H9 (cell line): ENCODE data around the gene ALG2. TPM values are rescaled to one million over a fixed set of nuclear protein-coding genes. Genes with fewer than 3 reads are reported as not detected.

Experiments
- DNase-seq: peaks from one replicate; pipeline ENCODE4 v3.0.0-alpha.2; 2017
- H2AFZ ChIP-seq: one replicate; pipeline ENCODE4 v1.6.1; 2013; ENCODE audit warnings: mild to moderate bottlenecking, low read length, control low read depth, moderate library complexity
- H2AK5ac ChIP-seq: 2 replicates; pipeline ENCODE4 v1.6.1; 2013; ENCODE audit warnings: low read length, control low read depth, mixed read lengths; ENCODE audit not compliant: insufficient read length
- H2BK120ac ChIP-seq: one replicate; pipeline ENCODE4 v1.6.1; 2013; ENCODE audit warnings: low read depth, mild to moderate bottlenecking, low read length, control low read depth, inconsistent platforms; ENCODE audit not compliant: poor library complexity, severe bottlenecking
- H2BK12ac ChIP-seq: 2 replicates; pipeline ENCODE4 v1.6.1; 2013; ENCODE audit warnings: low read length, control low read depth, mixed read lengths, low read depth; ENCODE audit not compliant: insufficient read length
- H2BK15ac ChIP-seq: 2 replicates; pipeline ENCODE4 v1.6.1; 2013; ENCODE audit warnings: low read depth, low read length, control low read depth
- H2BK20ac ChIP-seq: one replicate; pipeline ENCODE4 v1.6.1; 2013; ENCODE audit warnings: low read depth, mild to moderate bottlenecking, low read length, control low read depth, inconsistent platforms; ENCODE audit not compliant: poor library complexity, severe bottlenecking
- H2BK5ac ChIP-seq: 2 replicates; pipeline ENCODE4 v1.6.1; 2013; ENCODE audit warnings: low read length, control low read depth, mixed read lengths; ENCODE audit not compliant: insufficient read length
- H3K14ac ChIP-seq: 2 replicates; pipeline ENCODE4 v1.6.1; 2013; ENCODE audit warnings: low read length, control low read depth; ENCODE audit not compliant: insufficient read depth
- H3K18ac ChIP-seq: 2 replicates; pipeline ENCODE4 v1.6.1; 2013; ENCODE audit warnings: low read depth, mild to moderate bottlenecking, mixed read lengths, low read length, control low read depth; ENCODE audit not compliant: insufficient read length
- H3K23ac ChIP-seq: 2 replicates; pipeline ENCODE4 v1.6.1; 2013; ENCODE audit warnings: low read length, control low read depth, mixed read lengths, low read depth; ENCODE audit not compliant: insufficient read length
- H3K23me2 ChIP-seq: 2 replicates; pipeline ENCODE4 v1.6.1; 2013; ENCODE audit warnings: low read depth, mild to moderate bottlenecking, mixed read lengths, low read length, control low read depth; ENCODE audit not compliant: insufficient read length, poor library complexity, severe bottlenecking
- H3K27ac ChIP-seq: 2 replicates; pipeline ENCODE4 v1.5.1; 2013; ENCODE audit warnings: low read length, control low read depth, mixed read lengths, low read depth; ENCODE audit not compliant: insufficient read length
- H3K27me3 ChIP-seq: 2 replicates; pipeline ENCODE4 v1.6.1; 2013; ENCODE audit warnings: low read length, control low read depth, inconsistent platforms; ENCODE audit not compliant: insufficient read depth
- H3K4ac ChIP-seq: 2 replicates; pipeline ENCODE4 v1.6.1; 2013; ENCODE audit warnings: low read depth, mild to moderate bottlenecking, control low read depth, inconsistent platforms, low read length, moderate library complexity
- H3K4me1 ChIP-seq: 2 replicates; pipeline ENCODE4 v1.6.1; 2013; ENCODE audit warnings: low read length, control low read depth, inconsistent platforms; ENCODE audit not compliant: insufficient read depth
- H3K4me2 ChIP-seq: 2 replicates; pipeline ENCODE4 v1.6.1; 2013; ENCODE audit warnings: low read length, control low read depth, mixed read lengths; ENCODE audit not compliant: insufficient read length, insufficient read depth
- H3K56ac ChIP-seq: 2 replicates; pipeline ENCODE4 v1.6.1; 2013; ENCODE audit warnings: low read depth, mild to moderate bottlenecking, mixed read lengths, low read length, control low read depth; ENCODE audit not compliant: insufficient read length
- H3K79me1 ChIP-seq: 2 replicates; pipeline ENCODE4 v1.6.1; 2013; ENCODE audit warnings: low read depth, mild to moderate bottlenecking, moderate library complexity, low read length, control low read depth, inconsistent platforms; ENCODE audit not compliant: insufficient read depth, poor library complexity, severe bottlenecking
- H3K79me2 ChIP-seq: 2 replicates; pipeline ENCODE4 v1.6.1; 2013; ENCODE audit warnings: low read length, control low read depth, inconsistent platforms; ENCODE audit not compliant: insufficient read depth
- H3K9ac ChIP-seq: 2 replicates; pipeline ENCODE4 v1.6.1; 2013; ENCODE audit warnings: low read length, control low read depth, mixed read lengths; ENCODE audit not compliant: insufficient read length; ENCODE audit errors: extremely low read depth
- H3K9me3 ChIP-seq: one replicate; pipeline ENCODE4 v1.6.1; 2013; ENCODE audit warnings: low read depth, low read length, inconsistent platforms; ENCODE audit not compliant: control insufficient read depth
- H3T11ph ChIP-seq: one replicate; pipeline ENCODE4 v1.6.1; 2013; ENCODE audit warnings: mild to moderate bottlenecking, low read length, control low read depth, inconsistent platforms
- H4K20me1 ChIP-seq: one replicate; pipeline ENCODE4 v1.6.1; 2013; ENCODE audit not compliant: control insufficient read depth, insufficient read length, insufficient read depth
- H4K5ac ChIP-seq: 2 replicates; pipeline ENCODE4 v1.6.1; 2013; ENCODE audit warnings: low read depth, mild to moderate bottlenecking, mixed read lengths, low read length, control low read depth; ENCODE audit not compliant: insufficient read length
- H4K8ac ChIP-seq: replicated peaks from 2 replicates; pipeline ENCODE4 v1.6.1; 2013; ENCODE audit warnings: low read length, control low read depth, mixed read lengths, low read depth; ENCODE audit not compliant: insufficient read length
- H4K91ac ChIP-seq: 2 replicates; pipeline ENCODE4 v1.6.1; 2013; ENCODE audit warnings: low read depth, mild to moderate bottlenecking, moderate library complexity, mixed read lengths, low read length, control low read depth; ENCODE audit not compliant: insufficient read length
- H3K27ac Mint-ChIP-seq, 3 experiments: 2 replicates in 2 of 3; 3 replicates in 1 of 3; pipeline ENCODE4 v1.8.0; 2020 to 2021; ENCODE audit warnings: mixed read lengths in 3 of 3, mild to moderate bottlenecking in 1 of 3, moderate library complexity in 1 of 3
- H3K27me3 Mint-ChIP-seq: 2 replicates; pipeline ENCODE4 v1.8.0; 2021; ENCODE audit warnings: low read depth, mild to moderate bottlenecking, moderate library complexity, mixed read lengths
- H3K36me3 Mint-ChIP-seq, 3 experiments: 2 replicates in 2 of 3; 3 replicates in 1 of 3; pipeline ENCODE4 v1.8.0; 2020 to 2021; ENCODE audit warnings: low read depth in 3 of 3, mixed read lengths in 3 of 3; ENCODE audit not compliant: insufficient read depth in 1 of 3
- H3K4me1 Mint-ChIP-seq, 2 experiments: 2 replicates each; pipeline ENCODE4 v1.8.0; 2020; ENCODE audit warnings: mixed read lengths in 2 of 2
- H3K4me3 Mint-ChIP-seq, 2 experiments: 2 replicates in 1 of 2; 3 replicates in 1 of 2; pipeline ENCODE4 v1.8.0; 2020 to 2021; ENCODE audit warnings: mild to moderate bottlenecking in 2 of 2, mixed read lengths in 2 of 2, moderate library complexity in 1 of 2
- H3K9me3 Mint-ChIP-seq, 2 experiments: 2 replicates in 1 of 2; 3 replicates in 1 of 2; pipeline ENCODE4 v1.8.0; 2020; ENCODE audit warnings: mild to moderate bottlenecking in 2 of 2, mixed read lengths in 2 of 2, moderate library complexity in 1 of 2
- CTCF ChIP-seq: fragments of 200-600 bp; sonication (generic); conservative IDR thresholded peaks from 3 replicates; pipeline ENCODE4 v1.8.0; 2021; ENCODE audit warnings: antibody characterized with exemption, mild to moderate bottlenecking
- WGBS: extraction: QIAGEN DNeasy Blood & Tissue Kit; methylation state at CpG from one replicate; pipeline ENCODE4 v1.1.7; 2013; ENCODE audit warnings: missing lambda C conversion rate, low lambda C conversion rate, mixed read lengths; ENCODE audit not compliant: insufficient read length; ENCODE audit errors: extremely low coverage; 5-methylcytosine and 5-hydroxymethylcytosine counted together
- total RNA-seq: library from RNA; stranded (reverse); gene quantifications from 2 replicates; pipeline ENCODE4 v1.2.1, GENCODE V29; 2021

Gene ALG2
- total RNA-seq, 1 experiment from 2014 or later, result 30.1 TPM

- H4K5ac ChIP-seq, result no peak overlapping the region
- no peak overlapping the region for H3K4me2 ChIP-seq
- no peak overlapping the region for H2AFZ ChIP-seq
- no peak overlapping the region for H3K4ac ChIP-seq
- Mint-ChIP-seq H3K36me3 (no peaks in the 10 kb centered on the region), H3K27me3 (peaks cover 3% of the 10 kb centered on the region), H3K9me3 (no peaks in the 10 kb centered on the region; a peak in 1 of 5 replicates), H3K4me3 (no peak overlapping the region), H3K4me1 (peaks cover 28 to 32% of the 10 kb centered on the region in 2 experiments), H3K27ac (no peak overlapping the region)
- H3K27me3 ChIP-seq, result no peaks in the 10 kb centered on the region
- H3K9me3 ChIP-seq, result no peaks in the 10 kb centered on the region
- no peak overlapping the region for H4K91ac ChIP-seq
- no peak overlapping the region for H2BK5ac ChIP-seq
- H4K8ac ChIP-seq, result no peak overlapping the region
- no peaks in the 10 kb centered on the region for H4K20me1 ChIP-seq
- no peak overlapping the region for H2BK12ac ChIP-seq
- TF ChIP-seq CTCF, result no peak
- no peak overlapping the region for H3T11ph ChIP-seq
- no peaks in the 10 kb centered on the region; the same call in none of the 2 replicates for H3K4me1 ChIP-seq
- no peak overlapping the region for H3K23ac ChIP-seq
- no peak overlapping the region for H2AK5ac ChIP-seq
- H3K23me2 ChIP-seq, result no peaks in the 10 kb centered on the region
- no peak overlapping the region for H3K18ac ChIP-seq
- no peak overlapping the region for H3K14ac ChIP-seq
- no peak overlapping the region for H2BK15ac ChIP-seq
- WGBS, result no CpG with 5 or more reads among the region's 1 CpG
- no peak overlapping the region for H2BK20ac ChIP-seq
- no peak overlapping the region for H3K27ac ChIP-seq
- no peaks in the 10 kb centered on the region for H3K79me1 ChIP-seq
- no peak overlapping the region for H2BK120ac ChIP-seq
- no peak overlapping the region for H3K56ac ChIP-seq
- no peaks in the 10 kb centered on the region for H3K79me2 ChIP-seq
- no peak overlapping the region for H3K9ac ChIP-seq
- DNase-seq, result no peak
Observed at GRCh38 chr9:99180199-99180598, 41.5 kb downstream of the ALG2 start.
